NCI-H226 (cell line): ENCODE results near the gene MFAP5.

Source experiments
- DNase-seq: peaks from one replicate; pipeline ENCODE4 v3.0.0-alpha.2; 2015

MFAP5 gene

GRCh38 chr12:8662593-8662992 is at the start of gene MFAP5:
TSS of gene MFAP5 (minus strand) at chr12:8662826. CDS start at chr12:8662104, 722 bp downstream.
- peak; percentile 82 for DNase-seq

- no peak for DNase-seq
Measured at GRCh38 chr12:8709124-8709830, 46.7 kb upstream of the MFAP5 start.

GRCh38 chr12:8702159-8702558 is 39.5 kb upstream of the MFAP5 start:
- no peak for DNase-seq

GRCh38 chr12:8701046-8701660 is 38.5 kb upstream of the MFAP5 start:
- no peak for DNase-seq

GRCh38 chr12:8699714-8700113 is 37.1 kb upstream of the MFAP5 start:
- no peak for DNase-seq

- no peak for DNase-seq
Measured at GRCh38 chr12:8698879-8699278, 36.3 kb upstream of the MFAP5 start.

- DNase-seq, result peak; percentile 53
Measured at GRCh38 chr12:8698132-8698851, 35.7 kb upstream of the MFAP5 start.

- peak; percentile 89 for DNase-seq
Measured at GRCh38 chr12:8697476-8698131, 35.0 kb upstream of the MFAP5 start, which contains the start of gene RIMKLB. TSS of gene RIMKLB (plus strand) at chr12:8697991. CDS start at chr12:8713867, 15,876 bp downstream.

GRCh38 chr12:8697120-8697475 is 34.5 kb upstream of the MFAP5 start:
- peak; percentile 24 for DNase-seq

- DNase-seq, result no peak
Measured at GRCh38 chr12:8696442-8697090, 33.9 kb upstream of the MFAP5 start.

GRCh38 chr12:8695116-8695515 is 32.5 kb upstream of the MFAP5 start:
- no peak for DNase-seq

GRCh38 chr12:8692573-8692972 is 29.9 kb upstream of the MFAP5 start:
- DNase-seq, result no peak

GRCh38 chr12:8689681-8690080 is 27.1 kb upstream of the MFAP5 start:
- no peak for DNase-seq

- peak; percentile 85 for DNase-seq
Measured at GRCh38 chr12:8687846-8688601, 25.4 kb upstream of the MFAP5 start.

- DNase-seq, result no peak
Measured at GRCh38 chr12:8685051-8685450, 22.4 kb upstream of the MFAP5 start.

- DNase-seq, result peak; percentile 96
Measured at GRCh38 chr12:8681129-8681884, 18.7 kb upstream of the MFAP5 start.

- no peak for DNase-seq
Measured at GRCh38 chr12:8680533-8680932, 17.9 kb upstream of the MFAP5 start.

- peak; percentile 88 for DNase-seq
Measured at GRCh38 chr12:8678661-8679111, 16.1 kb upstream of the MFAP5 start.

GRCh38 chr12:8677362-8677761 is 14.7 kb upstream of the MFAP5 start:
- no peak for DNase-seq

- no peak for DNase-seq
Measured at GRCh38 chr12:8676651-8677050, 14.0 kb upstream of the MFAP5 start.

GRCh38 chr12:8675591-8676036 is 13.0 kb upstream of the MFAP5 start:
- DNase-seq, result no peak
